ENCODE results near the gene CCNH.

DNA sequence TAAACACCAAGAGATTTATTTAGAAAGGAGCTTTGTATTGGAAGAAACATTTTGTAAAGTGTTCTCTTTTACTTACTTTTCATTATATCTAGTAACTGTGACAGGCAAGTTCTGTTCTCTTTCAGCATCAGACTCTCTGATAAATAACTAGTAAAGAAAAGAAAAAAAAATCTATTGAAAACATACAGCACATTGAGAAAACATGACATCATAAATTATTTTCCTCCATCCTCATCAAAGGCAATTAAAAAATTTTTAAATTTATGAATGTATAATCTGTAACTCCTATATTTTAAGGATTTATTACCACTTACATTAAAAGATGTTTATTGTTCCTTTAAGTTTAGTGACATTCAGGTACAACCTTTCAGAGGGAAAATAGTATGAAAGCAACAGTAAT lies 11.1 kb downstream of the CCNH start:
- no peak for TF ChIP-seq RAD21 (IDR thresholded peaks at IDR 0.05; ENCODE audit: low read length)
- no peak for TF ChIP-seq CTCF (conservative IDR thresholded peaks at IDR 0.05; ENCODE audit: low read depth, low read length)
- no peak for TF ChIP-seq SMC3 (IDR thresholded peaks at IDR 0.05; ENCODE audit: low read depth, low read length)
- TF ChIP-seq POLR2A (IDR thresholded peaks at IDR 0.05; ENCODE audit: low read depth, low read length): no peak
- TF ChIP-seq BHLHE40 (IDR thresholded peaks at IDR 0.05; ENCODE audit: low read depth, low read length): no peak
- no peak for TF ChIP-seq ELK1 (IDR thresholded peaks at IDR 0.05; ENCODE audit: borderline replicate concordance, low read depth, low read length)
- TF ChIP-seq FOS (IDR thresholded peaks at IDR 0.05; ENCODE audit: low read depth, low read length): no peak
- TF ChIP-seq CEBPB (IDR thresholded peaks at IDR 0.05; ENCODE audit: low read depth, low read length): no peak
- TF ChIP-seq MAFK (IDR thresholded peaks at IDR 0.05; ENCODE audit: low read depth, low read length): no peak

All from IMR-90 (cell line).